GM04504 (cell line): ENCODE measurements around the gene TMEM255B.

Experiments used
- DNase-seq: peaks from one replicate; pipeline ENCODE4 v3.0.0-alpha.2; 2012; ENCODE audit warnings: low read depth

The TMEM255B gene

DNA sequence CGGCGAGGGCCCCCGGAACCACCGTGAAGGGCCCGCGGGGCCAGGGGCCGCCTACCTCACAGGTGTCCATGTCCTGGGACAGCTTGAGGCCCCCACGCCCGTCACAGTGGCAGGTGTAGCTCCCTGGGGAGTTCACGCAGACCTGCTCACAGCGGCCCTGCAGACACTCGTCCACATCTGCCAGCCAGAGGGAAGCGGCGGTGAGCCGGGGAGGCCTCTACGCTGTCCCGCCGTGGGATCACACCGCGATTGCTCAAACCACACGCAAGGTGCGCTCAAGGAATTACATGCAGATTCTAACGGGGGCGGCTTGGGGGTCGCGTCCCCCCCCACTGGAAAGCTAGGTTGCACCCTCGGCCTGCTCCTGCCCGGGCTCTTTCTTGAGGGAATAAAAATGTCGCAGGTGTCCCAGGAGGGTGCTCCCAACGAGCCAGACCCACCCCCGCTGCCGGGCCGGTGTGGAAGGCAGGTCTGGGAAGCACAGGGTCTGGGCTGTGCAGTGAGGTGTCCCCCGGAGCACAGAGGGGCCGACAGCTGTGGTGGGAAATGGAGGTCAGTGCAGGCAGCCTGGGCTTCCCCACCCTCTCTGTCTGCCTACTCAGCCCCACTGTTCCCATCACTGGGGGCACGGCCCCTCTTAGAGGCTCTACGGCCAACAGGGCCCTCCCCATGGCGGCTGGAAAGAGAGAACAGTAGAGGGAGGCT lies 75.6 kb downstream of the TMEM255B start:
- DNase-seq, result no peak

DNA sequence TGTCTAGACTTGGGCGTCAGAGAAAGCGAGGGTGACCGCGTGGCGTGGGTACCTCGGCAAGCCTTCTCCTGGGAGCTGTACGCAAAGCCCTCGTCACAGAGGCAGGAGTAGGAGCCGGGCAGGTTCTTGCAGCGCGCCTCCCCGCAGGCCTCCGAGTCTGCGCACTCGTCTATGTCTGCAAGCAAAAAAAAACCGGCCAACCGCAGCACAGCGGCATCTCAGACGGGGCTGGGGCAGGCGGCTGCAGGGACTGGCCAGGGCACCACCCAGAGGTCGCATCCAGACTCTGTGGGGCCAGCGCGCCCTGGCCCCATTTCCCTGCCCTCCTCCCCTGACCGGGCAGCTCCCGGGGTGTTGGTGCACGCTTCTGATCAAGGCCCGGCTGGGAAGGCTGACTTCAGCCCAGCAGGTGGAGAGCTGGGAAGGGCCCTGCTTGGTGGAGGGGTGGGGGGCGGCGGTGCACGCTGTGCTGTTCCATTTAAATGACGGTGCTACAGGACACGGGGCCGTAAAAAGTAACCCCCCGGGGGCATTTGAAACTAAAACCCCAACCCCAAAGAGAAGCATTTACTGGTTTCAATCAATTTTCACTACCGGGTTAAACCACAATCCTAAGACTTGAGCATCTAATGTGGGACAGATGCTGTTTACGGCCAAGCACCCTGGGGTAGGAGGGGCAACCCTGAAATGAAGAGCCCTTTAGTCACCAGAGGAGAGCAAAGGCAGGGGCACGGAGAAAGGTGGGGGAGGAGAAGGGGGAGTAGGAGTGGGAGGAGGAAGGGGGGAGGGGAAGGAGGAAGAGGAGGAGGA lies 76.6 kb downstream of the TMEM255B start:
- DNase-seq, result peak; percentile 70

DNA sequence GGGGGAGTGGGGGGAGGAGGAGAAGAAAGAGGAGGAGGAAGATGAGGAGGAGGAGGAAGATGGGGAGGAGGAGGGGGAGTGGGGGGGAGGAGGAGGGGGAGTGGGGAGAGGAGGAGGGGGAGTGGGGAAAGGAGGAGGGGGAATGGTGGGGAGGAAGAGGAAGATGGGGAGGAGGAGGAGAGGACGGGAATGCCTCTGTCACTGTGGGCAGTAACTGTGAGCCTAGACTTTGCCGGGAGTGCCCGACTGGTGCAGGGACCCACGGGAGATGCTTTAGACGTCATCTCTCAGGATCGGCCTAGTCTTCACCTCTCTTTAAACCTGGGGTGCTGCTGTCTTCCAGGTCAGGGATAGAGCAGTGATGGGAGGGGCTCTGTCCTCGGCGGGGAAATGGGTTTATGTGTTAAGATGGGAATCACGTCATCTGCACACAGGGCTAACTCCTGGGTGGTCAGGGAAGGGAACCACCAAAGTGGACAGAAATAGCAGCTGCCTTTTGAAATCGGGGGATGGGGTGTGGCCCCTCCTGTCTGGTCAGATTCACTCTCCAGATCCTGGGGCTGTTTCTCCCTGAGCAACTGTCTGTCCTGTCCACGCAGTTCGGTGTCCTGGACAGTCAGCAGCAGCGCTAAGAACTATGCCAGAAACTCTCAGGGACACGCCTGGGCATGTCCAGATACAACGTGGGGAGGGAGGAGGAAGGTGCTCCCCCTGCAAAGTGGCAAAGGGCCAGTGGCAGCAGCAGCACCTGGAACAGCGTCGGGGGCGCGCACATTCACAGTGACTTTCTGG lies 77.9 kb downstream of the TMEM255B start:
- peak; percentile 79 for DNase-seq

DNA sequence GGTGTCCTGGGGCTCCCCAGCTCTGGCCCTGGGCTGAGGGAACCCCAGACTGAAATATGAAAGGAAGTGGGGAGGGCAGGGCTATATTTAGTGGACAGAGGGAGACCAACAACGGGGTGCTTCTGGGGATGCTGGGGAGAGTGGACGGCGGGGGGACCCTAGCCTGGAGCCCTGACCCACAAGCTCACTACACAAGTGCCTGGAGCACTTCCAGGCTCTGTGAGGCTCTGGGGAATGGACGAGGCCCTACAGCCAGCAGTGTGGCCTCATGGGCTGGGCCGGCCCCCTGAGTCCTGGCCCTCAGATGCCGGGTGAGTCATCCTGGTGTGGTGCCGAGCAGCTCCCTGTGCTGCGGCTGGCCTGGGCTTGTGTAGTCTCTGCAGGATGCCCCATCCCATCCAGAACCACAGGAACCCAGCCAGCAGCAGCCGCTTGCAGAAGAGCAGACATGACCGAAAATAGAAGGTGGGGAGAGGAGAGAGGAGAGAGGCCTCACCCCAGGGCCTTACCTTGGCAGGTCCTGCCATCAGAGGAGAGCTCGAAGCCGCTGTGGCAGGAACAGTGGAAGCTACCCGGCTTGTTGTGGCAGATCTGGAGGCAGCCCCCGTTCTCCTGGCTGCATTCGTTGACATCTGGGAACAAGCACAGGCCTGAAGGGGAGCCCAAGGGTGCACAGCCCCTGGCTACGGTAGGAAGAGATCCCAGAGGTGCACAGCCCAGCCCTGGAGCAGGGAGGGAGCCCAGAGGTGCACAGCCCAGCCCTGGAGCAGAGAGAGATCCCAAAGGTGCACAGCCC lies 78.7 kb downstream of the TMEM255B start:
- DNase-seq, result peak; percentile 98

DNA sequence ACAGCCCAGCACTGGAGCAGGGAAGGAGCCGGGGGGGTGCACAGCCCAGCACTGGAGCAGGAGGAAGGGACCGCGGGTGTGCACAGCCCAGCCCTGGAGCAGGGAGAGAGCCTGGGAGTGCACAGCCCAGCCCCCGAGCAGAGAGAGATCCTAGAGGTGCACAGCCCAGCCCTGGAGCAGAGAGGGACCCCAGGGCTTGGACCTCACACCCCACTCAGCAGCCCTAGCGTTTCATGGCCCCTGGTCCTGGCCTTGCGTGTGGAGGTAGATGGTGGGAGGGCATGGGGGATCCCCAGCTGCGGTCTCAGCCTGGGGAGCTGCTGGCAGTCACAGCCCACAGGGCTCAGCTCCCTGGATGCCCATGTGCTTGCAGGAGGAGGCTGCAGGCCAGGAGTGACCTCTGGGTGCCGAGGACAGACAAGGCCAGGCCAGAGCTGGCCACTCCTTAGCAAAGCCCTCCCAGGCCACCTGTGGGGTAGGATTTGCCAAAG lies 79.7 kb downstream of the TMEM255B start:
- no peak for DNase-seq

DNA sequence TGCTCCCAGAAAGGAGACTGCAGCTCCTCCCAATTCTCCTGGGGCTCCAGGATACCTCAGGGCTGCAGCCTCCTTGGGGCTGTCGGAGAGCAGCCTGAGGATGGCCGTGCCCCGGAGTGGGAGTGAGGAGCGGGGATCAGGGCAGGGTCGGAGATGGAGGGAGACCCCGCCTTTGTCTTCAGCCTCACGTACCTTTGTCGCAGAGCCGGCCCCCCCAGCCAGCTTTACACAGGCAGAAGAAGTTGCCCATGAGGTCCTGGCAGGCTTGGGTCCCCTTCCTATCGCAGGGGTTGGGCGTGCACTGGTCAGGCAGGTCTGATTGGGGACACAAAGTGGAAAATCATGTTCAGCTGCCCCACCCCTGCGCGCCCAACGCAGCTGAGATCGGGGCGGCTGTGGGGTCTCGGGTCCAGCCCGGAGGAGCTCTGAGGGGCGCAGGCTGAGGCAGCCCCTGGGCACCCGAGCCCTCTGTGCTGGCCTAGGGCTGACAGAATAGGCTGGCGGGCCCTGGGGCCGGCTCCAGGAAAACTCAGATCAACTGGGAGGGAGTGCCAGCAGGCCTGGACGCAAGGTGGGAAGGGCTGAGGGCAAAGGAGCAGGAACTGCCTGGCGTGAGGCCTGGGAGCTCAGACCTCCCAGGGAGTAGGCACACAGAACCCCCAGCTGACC lies 80.6 kb downstream of the TMEM255B start:
- no peak for DNase-seq

DNA sequence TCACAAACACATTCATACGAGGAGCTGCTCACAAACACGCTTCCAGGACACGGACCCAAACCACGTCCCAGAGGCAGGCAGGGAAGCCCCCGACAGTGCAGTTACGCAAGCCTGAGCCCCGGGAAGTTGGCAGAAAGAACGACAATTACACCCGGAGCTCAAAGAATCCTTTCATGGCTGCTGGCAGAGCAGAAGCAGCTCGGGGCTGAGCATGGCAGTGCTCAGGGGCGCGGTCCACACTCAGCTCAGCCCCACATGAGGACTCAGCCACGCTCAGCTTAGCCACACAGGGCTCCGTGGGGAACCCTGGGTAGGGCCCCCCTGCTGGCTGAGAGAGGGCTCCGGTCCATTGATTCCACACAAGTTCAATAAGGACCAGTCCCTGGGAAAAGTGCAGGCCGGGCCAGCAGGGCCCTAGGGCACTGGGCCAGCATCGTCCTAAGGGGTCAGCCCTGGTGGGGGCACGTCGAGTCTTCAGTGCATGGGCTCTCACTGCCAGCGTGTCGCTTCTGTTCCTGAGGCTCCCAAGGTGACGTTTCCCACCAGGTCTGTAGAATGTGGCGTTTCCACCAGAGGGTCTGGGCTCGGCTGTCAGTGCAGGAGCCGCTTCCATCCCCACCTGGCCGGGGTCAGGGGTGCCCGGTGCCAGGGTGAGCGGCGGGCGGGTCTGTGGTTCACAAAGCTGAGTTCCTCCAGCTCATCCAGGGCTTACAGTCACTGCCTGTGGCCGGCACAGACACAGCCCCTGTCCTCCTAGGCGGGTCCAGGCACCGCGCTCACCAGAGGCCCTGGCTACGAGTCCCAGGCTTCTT lies 81.7 kb downstream of the TMEM255B start:
- DNase-seq, result no peak

DNA sequence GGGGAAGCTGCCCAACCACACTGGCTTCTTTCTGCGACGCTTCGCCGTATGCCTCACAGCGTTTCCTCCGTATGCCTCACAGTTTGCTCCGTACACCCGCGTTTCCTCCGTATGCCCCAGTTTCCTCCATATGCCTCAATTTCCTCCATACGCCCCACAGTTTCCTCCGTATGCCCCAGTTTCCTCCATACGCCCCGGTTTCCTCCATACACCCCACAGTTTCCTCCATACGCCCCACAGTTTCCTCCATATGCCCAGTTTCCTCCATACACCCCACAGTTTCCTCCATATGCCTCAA lies 82.3 kb downstream of the TMEM255B start:
- no peak for DNase-seq

DNA sequence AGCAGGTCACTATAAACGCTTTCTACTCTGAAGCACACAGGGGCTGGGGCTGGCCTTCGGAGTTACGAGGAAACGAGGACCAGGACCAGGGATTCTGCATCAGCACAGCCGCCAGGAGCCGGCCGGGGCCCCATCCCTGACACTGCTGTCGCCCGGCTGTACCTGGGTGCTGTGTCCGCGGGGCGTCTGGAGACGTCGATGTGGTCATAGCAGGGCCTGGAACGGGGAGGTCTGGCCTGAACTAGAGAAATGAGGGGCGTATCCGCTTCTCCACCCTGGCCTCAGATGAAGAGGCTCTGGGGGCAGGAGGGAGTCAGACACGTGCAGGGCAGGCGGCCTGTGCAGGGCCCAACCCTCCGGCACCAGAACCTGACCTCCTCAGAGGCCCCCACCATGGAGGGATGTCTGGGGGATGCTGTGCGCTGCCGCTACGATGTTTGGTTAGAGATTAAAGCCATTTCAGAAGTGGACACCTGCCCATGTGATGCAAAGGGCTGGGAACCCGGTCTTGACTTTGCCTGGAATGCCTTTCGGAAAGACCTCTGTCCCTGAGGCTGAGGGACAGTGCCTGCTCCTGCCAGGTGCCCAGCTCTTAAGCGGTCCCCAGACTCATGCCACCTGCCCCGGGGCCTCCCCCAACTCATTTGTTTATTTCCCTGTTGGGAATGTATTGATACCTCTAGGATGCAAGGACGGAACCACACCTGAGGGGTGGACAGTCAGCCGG lies 83.5 kb downstream of the TMEM255B start:
- DNase-seq, result no peak

DNA sequence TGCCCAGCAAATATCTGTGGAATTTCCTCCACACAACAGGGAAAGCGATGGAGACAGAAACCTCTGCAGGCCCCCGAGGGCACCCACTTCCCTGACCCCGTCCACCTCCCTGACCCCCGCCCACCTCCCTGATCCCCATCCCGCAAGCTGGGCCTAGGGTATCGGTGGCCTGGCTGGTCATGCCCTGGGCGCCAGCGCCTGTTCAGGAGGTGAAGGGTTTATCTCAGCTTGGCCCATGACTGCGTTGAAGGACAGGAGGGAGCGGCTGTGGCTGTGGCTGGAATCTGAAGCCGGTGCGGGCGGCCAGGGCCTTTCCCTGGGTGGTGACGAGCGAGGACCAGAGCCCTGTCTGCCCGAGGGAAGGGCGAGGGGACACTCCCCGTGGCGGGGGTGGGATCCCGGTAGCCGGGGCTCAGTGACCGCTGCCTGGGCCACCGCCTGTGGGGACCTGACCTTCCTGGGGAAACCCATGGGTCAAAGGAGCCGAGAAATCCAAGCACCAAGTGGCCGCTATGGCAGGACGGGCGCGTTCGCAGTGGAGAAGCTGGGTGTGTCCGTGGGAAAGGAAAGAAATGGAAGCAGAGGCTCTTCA lies 84.1 kb downstream of the TMEM255B start:
- DNase-seq, result no peak

DNA sequence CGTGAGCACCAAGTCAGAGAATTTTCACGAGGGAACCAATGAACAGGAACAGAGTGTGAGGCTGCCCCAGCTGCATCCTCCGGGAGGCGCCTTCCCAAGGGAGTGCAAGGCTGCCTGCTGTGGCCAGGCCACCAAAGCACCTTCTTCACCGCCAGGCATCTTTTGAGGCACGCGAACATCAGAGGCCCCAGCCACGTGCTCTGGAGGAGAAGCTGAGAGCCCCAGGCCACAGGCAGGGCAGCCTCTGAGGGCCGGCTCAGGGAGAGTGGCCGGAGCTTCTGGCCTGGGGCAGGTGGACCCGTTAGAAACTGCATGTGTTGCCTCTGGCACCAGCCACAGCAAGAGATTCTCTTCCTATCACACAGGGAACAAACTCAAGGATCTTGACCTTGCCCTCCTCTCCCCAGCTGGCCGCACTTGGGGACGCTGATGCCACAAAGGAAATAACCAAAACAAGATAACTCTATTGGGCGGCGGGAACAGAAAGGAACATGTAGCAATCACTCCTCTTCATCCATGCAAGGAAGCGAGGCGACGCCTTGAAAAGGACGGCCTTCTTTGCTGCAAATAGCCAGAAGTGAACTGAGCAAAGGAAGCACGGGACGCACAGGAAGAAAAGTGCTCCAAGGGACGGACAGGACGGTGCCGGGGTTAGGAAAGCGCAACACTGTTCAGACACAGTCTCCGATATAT lies 85.0 kb downstream of the TMEM255B start:
- DNase-seq, result no peak

DNA sequence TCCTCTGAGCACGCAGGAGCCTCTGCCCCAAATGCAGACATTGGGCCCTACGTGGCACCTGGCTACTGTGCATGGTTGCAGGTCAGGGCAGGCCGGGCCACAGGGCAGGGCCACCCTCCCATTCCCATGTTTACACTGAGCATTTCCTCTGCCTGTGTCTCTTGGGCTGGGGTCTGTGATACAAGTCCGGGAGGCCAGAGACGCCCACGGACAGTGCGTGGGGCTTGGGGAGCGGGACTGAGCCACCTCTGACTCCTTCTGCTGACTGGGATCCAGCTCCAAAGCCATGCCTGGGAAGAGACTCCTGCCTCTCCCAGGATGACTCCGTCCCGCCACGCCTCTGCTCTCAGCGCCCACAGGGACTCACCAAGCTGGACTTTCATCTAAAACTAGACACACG lies 86.0 kb downstream of the TMEM255B start:
- no peak for DNase-seq

DNA sequence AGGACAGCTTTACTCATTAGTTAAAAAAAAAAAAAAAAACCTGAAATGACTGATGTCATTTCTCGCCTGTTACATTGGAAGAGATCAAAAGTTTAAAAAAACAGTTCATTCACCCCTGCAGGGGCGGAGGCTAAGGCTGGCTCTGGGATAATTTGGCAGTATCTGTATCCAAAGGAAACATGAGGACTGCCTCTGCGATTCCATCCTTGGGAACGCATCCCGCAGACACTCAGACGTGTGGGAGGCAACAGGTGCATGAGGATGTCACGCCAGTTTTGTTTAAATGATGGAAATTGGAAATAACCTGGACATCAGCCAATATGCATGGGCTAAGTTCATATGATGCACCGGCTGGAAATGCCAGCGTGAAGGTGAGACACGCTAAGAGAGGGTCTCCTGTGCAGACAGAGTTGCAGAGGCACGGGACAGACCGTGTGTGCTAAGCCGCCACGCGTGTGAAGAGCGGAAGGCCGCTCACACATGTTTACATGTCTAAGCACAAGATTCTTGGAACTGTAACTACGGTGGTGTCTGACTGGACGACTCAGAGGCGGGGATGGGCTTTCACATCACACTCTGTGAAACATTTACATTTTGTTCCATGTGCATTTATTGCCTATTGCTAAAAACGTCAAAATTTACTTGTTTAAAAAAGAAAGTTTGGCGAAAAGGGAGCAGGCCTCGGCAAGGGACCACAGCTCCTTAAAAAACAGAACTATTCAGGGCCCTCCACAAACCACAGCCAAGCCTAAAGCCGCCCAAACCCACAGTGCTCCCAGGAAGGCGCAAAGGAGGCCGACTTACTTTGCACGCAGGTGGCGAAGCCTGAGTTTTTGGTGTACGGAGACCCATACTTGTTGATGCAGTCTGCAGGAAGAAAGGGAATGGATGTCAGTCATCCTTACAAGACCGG lies 87.0 kb downstream of the TMEM255B start:
- DNase-seq, result no peak

DNA sequence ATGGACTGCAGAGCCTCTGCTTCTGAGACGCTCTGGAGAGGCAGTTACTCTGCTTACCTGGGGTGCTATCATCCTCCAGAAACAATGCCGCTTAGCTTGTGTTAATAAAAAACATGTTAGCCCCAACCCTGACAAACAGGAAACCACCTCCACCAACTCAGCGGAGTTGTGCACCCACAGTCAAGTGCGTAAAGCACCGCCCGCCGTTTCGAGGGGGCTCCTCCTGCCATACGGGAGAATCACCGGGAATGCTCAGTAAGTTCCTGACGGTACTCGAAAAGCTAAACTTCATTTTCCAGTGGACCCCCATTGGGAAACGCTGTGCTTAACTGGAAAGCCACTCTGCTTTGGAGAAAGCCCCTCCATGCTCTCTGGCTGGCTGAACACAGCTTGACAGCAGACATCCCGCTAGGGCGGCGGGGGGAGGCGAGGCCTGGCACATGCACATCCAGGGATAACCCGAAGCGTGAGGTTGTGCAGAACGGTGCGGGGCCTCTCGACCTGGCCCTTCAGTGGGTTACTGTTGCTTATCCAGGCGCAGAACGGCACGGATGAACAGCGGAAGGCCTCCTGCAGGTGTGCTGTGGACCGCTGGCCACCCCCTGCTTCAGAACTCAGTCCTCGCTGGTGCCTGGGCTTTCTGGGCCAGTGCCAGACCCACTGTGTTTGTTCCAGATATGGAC lies 87.8 kb downstream of the TMEM255B start:
- DNase-seq, result no peak

DNA sequence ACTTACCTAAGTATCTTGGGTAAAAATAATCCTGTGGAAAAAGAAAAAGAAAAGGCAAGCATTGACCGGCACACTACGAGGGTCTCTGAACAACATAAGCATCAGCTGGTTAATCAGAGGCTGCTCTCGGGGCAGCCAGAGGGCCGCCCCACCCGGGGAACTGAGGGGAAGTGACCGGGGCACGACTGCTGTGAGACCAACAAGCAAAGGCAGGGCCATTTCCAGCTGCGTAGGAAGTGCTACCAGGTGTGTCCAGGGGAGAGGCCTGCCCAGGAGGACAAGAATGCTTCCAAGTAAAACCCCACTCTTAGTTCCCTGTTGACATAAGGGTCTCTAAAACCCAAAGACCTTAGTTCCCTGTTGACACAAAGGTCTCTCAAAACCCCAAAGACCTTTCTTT lies 89.0 kb downstream of the TMEM255B start:
- no peak for DNase-seq

DNA sequence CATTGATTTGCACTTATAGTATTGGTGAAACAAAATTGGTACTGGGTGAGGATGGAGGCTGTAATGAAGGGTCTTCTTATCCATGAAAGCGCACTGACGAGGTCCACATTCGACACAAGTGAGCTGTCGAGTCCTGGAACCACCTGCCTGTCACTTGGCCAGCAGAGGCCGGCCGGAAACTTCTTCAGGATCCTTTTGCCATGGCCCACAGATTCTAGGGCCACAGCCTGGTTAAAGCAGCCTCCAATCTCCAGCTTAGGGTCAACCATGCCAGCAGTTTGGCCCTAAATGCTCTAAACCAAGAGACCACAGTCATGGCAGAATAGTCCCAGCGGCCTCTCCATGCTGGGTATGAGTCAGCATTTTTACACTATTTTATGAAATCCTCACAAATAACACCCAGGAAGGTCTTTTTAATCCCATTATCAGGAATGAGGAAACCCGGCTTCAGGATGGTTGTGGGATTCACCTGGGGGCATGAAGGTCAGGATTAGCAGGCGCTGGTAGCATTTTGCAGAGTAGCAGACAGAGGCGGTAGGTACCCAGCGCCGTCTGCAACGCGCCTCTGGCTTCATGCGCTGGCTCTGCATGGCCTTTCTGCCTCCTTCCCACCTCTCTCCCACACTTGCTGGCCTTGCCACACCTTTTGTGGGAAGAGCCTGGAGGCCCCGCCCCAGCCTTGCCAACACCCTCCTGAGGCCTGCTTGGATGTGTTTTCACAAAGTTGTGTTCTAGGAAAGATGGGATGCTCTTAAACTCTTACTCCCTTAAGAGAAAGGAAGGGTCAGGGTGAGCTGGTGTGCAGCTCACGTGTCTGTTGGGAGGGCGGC lies 89.6 kb downstream of the TMEM255B start:
- no peak for DNase-seq
